IMR-90 (cell line): ENCODE data around the gene DHX38. TPM values are rescaled to one million over a fixed set of nuclear protein-coding genes. Genes with fewer than 3 reads are reported as not detected.

ENCODE experiments used
- ATAC-seq: fragments of 200-7000 bp; cut with Tn5 transposase; 2 replicates; pipeline ENCODE4 v1.9.1; 2020; ENCODE audit warnings: low read depth, mild to moderate bottlenecking, moderate library complexity
- BruUV-seq: library from RNA; stranded (reverse); fragments of 400-500 nt; replicated peaks from 2 replicates; lab custom pipeline; 2021; lab: Mats Ljungman, UMichigan
- CTCF ChIA-PET: fragments of 300-600 bp; formaldehyde crosslinking; extraction: SDS; loops from one replicate; lab custom pipeline; 2021; ENCODE audit warnings: antibody characterized with exemption; lab: Yijun Ruan, JAX
- POLR2A ChIA-PET: fragments of 300-600 bp; sonication (Branson Sonifier 250); formaldehyde crosslinking; loops from one replicate; lab custom pipeline; 2022; ENCODE audit warnings: antibody characterized with exemption; ENCODE audit not compliant: unreplicated experiment; lab: Charles Lee
- DNase-seq: peaks from one replicate; pipeline ENCODE4 v3.0.0; 2013
- H2AFZ ChIP-seq: replicated peaks from 2 replicates; pipeline ENCODE3; 2013; ENCODE audit warnings: low read length, mild to moderate bottlenecking; ENCODE audit not compliant: poor library complexity
- H2AK5ac ChIP-seq: 2 replicates; pipeline ENCODE4 v1.6.1; 2013; ENCODE audit warnings: low read depth, low read length, inconsistent platforms
- H2AK9ac ChIP-seq: replicated peaks from 2 replicates; pipeline ENCODE3; 2013; ENCODE audit warnings: mild to moderate bottlenecking, low read depth, low read length, moderate library complexity; ENCODE audit not compliant: poor library complexity
- H2BK120ac ChIP-seq: 2 replicates; pipeline ENCODE4 v1.6.1; 2013; ENCODE audit warnings: low read depth, low read length, inconsistent platforms
- H2BK15ac ChIP-seq: 3 replicates; pipeline ENCODE4 v1.6.1; 2013; ENCODE audit warnings: low read depth, low read length, inconsistent platforms
- H2BK20ac ChIP-seq: 2 replicates; pipeline ENCODE4 v1.6.1; 2013; ENCODE audit warnings: low read depth, mild to moderate bottlenecking, inconsistent platforms, low read length, moderate library complexity
- H2BK5ac ChIP-seq: 2 replicates; pipeline ENCODE4 v1.6.1; 2013; ENCODE audit warnings: mild to moderate bottlenecking, low read depth, low read length, inconsistent platforms; ENCODE audit not compliant: poor library complexity, severe bottlenecking
- H3K14ac ChIP-seq: replicated peaks from 2 replicates; pipeline ENCODE4 v1.6.1; 2013; ENCODE audit warnings: low read depth, low read length, inconsistent platforms
- H3K18ac ChIP-seq: 2 replicates; pipeline ENCODE4 v1.6.1; 2013; ENCODE audit warnings: low read depth, low read length, control low read depth
- H3K23ac ChIP-seq: 2 replicates; pipeline ENCODE4 v1.6.1; 2013; ENCODE audit warnings: low read depth, low read length, inconsistent platforms
- H3K27ac ChIP-seq: 2 replicates; pipeline ENCODE4 v1.5.1; 2013; ENCODE audit warnings: mild to moderate bottlenecking, control low read depth, low read length; ENCODE audit not compliant: insufficient read depth
- H3K27me3 ChIP-seq: 2 replicates; pipeline ENCODE4 v1.6.1; 2013; ENCODE audit warnings: low read length; ENCODE audit not compliant: control insufficient read depth, insufficient read depth
- H3K36me3 ChIP-seq: 2 replicates; pipeline ENCODE4 v1.6.1; 2013; ENCODE audit warnings: low read length, mixed read lengths; ENCODE audit not compliant: control insufficient read depth, insufficient read depth
- H3K4ac ChIP-seq: 2 replicates; pipeline ENCODE4 v1.6.1; 2013; ENCODE audit warnings: low read depth, low read length, inconsistent platforms
- H3K4me1 ChIP-seq: 2 replicates; pipeline ENCODE4 v1.6.1; 2013; ENCODE audit warnings: low read length, mixed read lengths; ENCODE audit not compliant: control insufficient read depth, insufficient read depth
- H3K4me2 ChIP-seq: 2 replicates; pipeline ENCODE4 v1.6.1; 2013; ENCODE audit warnings: low read depth, mild to moderate bottlenecking, control low read depth, low read length, moderate library complexity
- H3K4me3 ChIP-seq: 2 replicates; pipeline ENCODE4 v1.5.1; 2013; ENCODE audit warnings: low read depth, mild to moderate bottlenecking, control low read depth, low read length, moderate library complexity; ENCODE audit not compliant: insufficient read depth
- H3K56ac ChIP-seq: 2 replicates; pipeline ENCODE4 v1.6.1; 2013; ENCODE audit warnings: low read length, inconsistent platforms; ENCODE audit not compliant: insufficient read depth; ENCODE audit errors: extremely low read depth
- H3K79me1 ChIP-seq, 2 experiments: 2 replicates each; pipeline ENCODE4 v1.6.1; 2013; ENCODE audit warnings: low read length in 2 of 2, inconsistent platforms in 1 of 2, low read depth in 1 of 2
- H3K9ac ChIP-seq: 2 replicates; pipeline ENCODE4 v1.6.1; 2013; ENCODE audit warnings: low read depth, low read length, control low read depth
- H3K9me1 ChIP-seq: 2 replicates; pipeline ENCODE4 v1.6.1; 2013; ENCODE audit warnings: low read length, inconsistent platforms; ENCODE audit not compliant: insufficient read depth
- H3K9me3 ChIP-seq: 2 replicates; pipeline ENCODE4 v1.6.1; 2013; ENCODE audit warnings: low read length; ENCODE audit not compliant: control insufficient read depth, insufficient read depth
- H4K20me1 ChIP-seq: 2 replicates; pipeline ENCODE4 v1.6.1; 2013; ENCODE audit warnings: low read length, inconsistent platforms; ENCODE audit not compliant: insufficient read depth
- H4K5ac ChIP-seq: 2 replicates; pipeline ENCODE4 v1.6.1; 2013; ENCODE audit warnings: mild to moderate bottlenecking, low read depth, low read length, control low read depth
- H4K8ac ChIP-seq, 2 experiments: 2 replicates each; pipeline ENCODE4 v1.6.1; 2013; ENCODE audit warnings: low read depth in 2 of 2, low read length in 2 of 2, control low read depth in 1 of 2, inconsistent platforms in 1 of 2
- H4K91ac ChIP-seq: 2 replicates; pipeline ENCODE4 v1.6.1; 2013; ENCODE audit warnings: low read depth, low read length, inconsistent platforms; ENCODE audit not compliant: insufficient read depth
- BHLHE40 ChIP-seq: fragments of 150-350 bp; IDR thresholded peaks from 2 replicates; pipeline ENCODE4 v1.6.1; 2016; ENCODE audit warnings: mild to moderate bottlenecking, low read depth, low read length
- CEBPB ChIP-seq: IDR thresholded peaks from 2 replicates; pipeline ENCODE4 v1.6.1; 2012; ENCODE audit warnings: low read depth, low read length, improper control_type of control experiment
- CHD1 ChIP-seq: IDR thresholded peaks from 2 replicates; pipeline ENCODE4 v1.6.1; 2012; ENCODE audit warnings: low read depth, low read length, improper control_type of control experiment
- MAFK ChIP-seq: IDR thresholded peaks from 2 replicates; pipeline ENCODE4 v1.6.1; 2012; ENCODE audit warnings: low read depth, low read length, improper control_type of control experiment
- MAZ ChIP-seq: IDR thresholded peaks from 2 replicates; pipeline ENCODE4 v1.6.1; 2012; ENCODE audit warnings: low read depth, mild to moderate bottlenecking, low read length, improper control_type of control experiment, moderate library complexity, borderline replicate concordance
- MXI1 ChIP-seq: IDR thresholded peaks from 2 replicates; pipeline ENCODE4 v1.6.1; 2012; ENCODE audit warnings: low read depth, mild to moderate bottlenecking, low read length, moderate library complexity, borderline replicate concordance
- NFE2L2 ChIP-seq: fragments of 150-350 bp; IDR thresholded peaks from 2 replicates; pipeline ENCODE4 v1.6.1; 2016; ENCODE audit warnings: low read depth, mild to moderate bottlenecking, low read length
- POLR2A ChIP-seq: IDR thresholded peaks from 2 replicates; pipeline ENCODE4 v1.6.1; 2012; ENCODE audit warnings: mild to moderate bottlenecking, low read depth, low read length
- RAD21 ChIP-seq: IDR thresholded peaks from 2 replicates; pipeline ENCODE4 v1.6.1; 2012; ENCODE audit warnings: low read length, improper control_type of control experiment
- RCOR1 ChIP-seq: IDR thresholded peaks from 2 replicates; pipeline ENCODE4 v1.6.1; 2012; ENCODE audit warnings: mild to moderate bottlenecking, low read length, improper control_type of control experiment; ENCODE audit not compliant: insufficient replicate concordance
- RFX5 ChIP-seq: IDR thresholded peaks from 2 replicates; pipeline ENCODE4 v1.8.0; 2012; ENCODE audit warnings: low read depth, mild to moderate bottlenecking, low read length, moderate library complexity
- SMC3 ChIP-seq: fragments of 150-350 bp; IDR thresholded peaks from 2 replicates; pipeline ENCODE4 v1.6.1; 2016; ENCODE audit warnings: low read depth, mild to moderate bottlenecking, antibody characterized with exemption, low read length, moderate library complexity
- WGBS, 2 experiments: methylation state at CpG; one replicate each; pipeline versions ENCODE4 v1.1.5 to v1.1.7; 2013; ENCODE audit warnings: missing lambda C conversion rate in 2 of 2; ENCODE audit not compliant: insufficient read length in 1 of 2; ENCODE audit errors: extremely low coverage in 2 of 2; 5-methylcytosine and 5-hydroxymethylcytosine counted together
- dilution Hi-C: fragments of 300-500 bp; cut with HindIII; formaldehyde crosslinking; loops from one replicate; pipeline ENCODE4 v1.14.3; 2018; ENCODE audit warnings: low sequenced_read_pairs; ENCODE audit not compliant: unreplicated experiment
- in situ Hi-C: fragments of 300-500 bp; cut with MboI; formaldehyde crosslinking; loops from 3 replicates; pipeline ENCODE4 v1.14.3; 2019; ENCODE audit warnings: low sequenced_read_pairs, inconsistent platforms, mixed read lengths
- intact Hi-C: fragments of 100-400 bp; cut with micrococcal nuclease; formaldehyde crosslinking; loops from 2 replicates; pipeline ENCODE4 v1.10.0; 2022
- polyA plus RNA-seq, 3 experiments: library from polyadenylated mRNA; depleted of rRNA; stranded (reverse); fragments of >200 nt; gene quantifications; 2 replicates each; pipeline ENCODE4 v1.2.3, GENCODE V29; 2012; ENCODE audit warnings: low replicate concordance in 1 of 3
- total RNA-seq: library from RNA; depleted of rRNA; stranded (reverse); fragments of >200 nt; gene quantifications from 2 replicates; pipeline ENCODE4 v1.2.3, GENCODE V29; 2012
- TF ChIP-seq, protein P1 (sequence below): conservative IDR thresholded peaks from 2 replicates; pipeline ENCODE4 v1.5.1; 2012; ENCODE audit warnings: mild to moderate bottlenecking, low read depth, low read length, improper control_type of control experiment
- TF ChIP-seq, protein P2 (sequence below): fragments of 150-350 bp; IDR thresholded peaks from 2 replicates; pipeline ENCODE4 v1.6.1; 2017; ENCODE audit warnings: mild to moderate bottlenecking, antibody characterized with exemption, low read length, low read depth

DHX38 gene
- total and polyA plus RNA-seq, 2 of the 4 experiments (the other 2 are of a cell fraction) = 45.4 to 49.6 TPM

DNA sequence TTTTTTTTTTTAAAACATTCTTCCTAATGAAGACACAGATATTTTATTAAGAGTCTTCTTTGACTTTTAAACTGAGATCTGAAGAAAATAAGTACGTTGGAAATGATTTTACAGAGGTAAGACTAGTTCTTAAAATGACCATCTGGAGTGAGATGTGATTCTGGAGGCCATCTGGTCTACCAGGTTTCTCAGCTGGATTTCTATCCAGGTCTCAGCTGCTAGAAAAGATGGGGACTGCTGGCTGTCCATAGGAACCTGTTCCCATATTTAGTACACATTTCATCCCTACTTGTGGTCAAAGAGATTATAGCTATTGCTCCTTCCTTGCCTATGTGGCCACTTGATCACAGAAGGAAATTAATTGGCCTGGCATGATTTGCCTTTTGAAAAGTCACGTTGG, 66.2 kb downstream of the DHX38 start:
- H2AFZ ChIP-seq = no peak overlapping the region
- in situ Hi-C loops (no loop called here), dilution Hi-C loops (no loop called here), intact Hi-C loops (no loop called here)
- no peak overlapping the region for H3K4me2 ChIP-seq
- H3K14ac ChIP-seq = no peak overlapping the region
- H3K27ac ChIP-seq = no peak overlapping the region
- H4K8ac ChIP-seq = no peak overlapping the region
- no peak overlapping the region for H3K4ac ChIP-seq
- H2BK20ac ChIP-seq = no peak overlapping the region
- no peak overlapping the region for H3K9ac ChIP-seq
- CTCF ChIA-PET = no interaction called here
- H2BK5ac ChIP-seq = no peak overlapping the region
- POLR2A ChIA-PET = no interaction called here
- no peaks in the 10 kb centered on the region for H3K27me3 ChIP-seq
- H3K4me1 ChIP-seq = no peaks in the 10 kb centered on the region
- H3K4me3 ChIP-seq = no peak overlapping the region
- no peaks in the 10 kb centered on the region for H3K36me3 ChIP-seq
- H4K20me1 ChIP-seq = no peaks in the 10 kb centered on the region
- H4K91ac ChIP-seq = no peak overlapping the region
- H3K23ac ChIP-seq = no peak overlapping the region
- no peak overlapping the region for H2BK15ac ChIP-seq
- no peak overlapping the region for H2AK5ac ChIP-seq
- no peak overlapping the region for H3K56ac ChIP-seq
- no peak overlapping the region for H2AK9ac ChIP-seq
- no peaks in the 10 kb centered on the region for H3K79me1 ChIP-seq
- no peaks in the 10 kb centered on the region for H3K9me3 ChIP-seq
- H4K5ac ChIP-seq = no peak overlapping the region
- WGBS, 2 experiments = no CpG with 5 or more reads among the region's 2 CpGs
- no TSS peak for BruUV-seq
- ATAC-seq (no peak), DNase-seq (no peak)
- no peak overlapping the region for H3K18ac ChIP-seq
- no peak for TF ChIP-seq POLR2A
- TF ChIP-seq MXI1 = no peak
- no peak for TF ChIP-seq RCOR1
- no peak for TF ChIP-seq BHLHE40
- TF ChIP-seq, protein P1, sequence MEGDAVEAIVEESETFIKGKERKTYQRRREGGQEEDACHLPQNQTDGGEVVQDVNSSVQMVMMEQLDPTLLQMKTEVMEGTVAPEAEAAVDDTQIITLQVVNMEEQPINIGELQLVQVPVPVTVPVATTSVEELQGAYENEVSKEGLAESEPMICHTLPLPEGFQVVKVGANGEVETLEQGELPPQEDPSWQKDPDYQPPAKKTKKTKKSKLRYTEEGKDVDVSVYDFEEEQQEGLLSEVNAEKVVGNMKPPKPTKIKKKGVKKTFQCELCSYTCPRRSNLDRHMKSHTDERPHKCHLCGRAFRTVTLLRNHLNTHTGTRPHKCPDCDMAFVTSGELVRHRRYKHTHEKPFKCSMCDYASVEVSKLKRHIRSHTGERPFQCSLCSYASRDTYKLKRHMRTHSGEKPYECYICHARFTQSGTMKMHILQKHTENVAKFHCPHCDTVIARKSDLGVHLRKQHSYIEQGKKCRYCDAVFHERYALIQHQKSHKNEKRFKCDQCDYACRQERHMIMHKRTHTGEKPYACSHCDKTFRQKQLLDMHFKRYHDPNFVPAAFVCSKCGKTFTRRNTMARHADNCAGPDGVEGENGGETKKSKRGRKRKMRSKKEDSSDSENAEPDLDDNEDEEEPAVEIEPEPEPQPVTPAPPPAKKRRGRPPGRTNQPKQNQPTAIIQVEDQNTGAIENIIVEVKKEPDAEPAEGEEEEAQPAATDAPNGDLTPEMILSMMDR = no peak
- no peak for TF ChIP-seq RAD21
- TF ChIP-seq RFX5 = no peak
- no peak for TF ChIP-seq NFE2L2
- no peak for TF ChIP-seq CHD1
- no peak for TF ChIP-seq MAFK
- no peak for TF ChIP-seq CEBPB
- no peak for TF ChIP-seq MAZ
- no peak for TF ChIP-seq SMC3
- TF ChIP-seq, protein P2, sequence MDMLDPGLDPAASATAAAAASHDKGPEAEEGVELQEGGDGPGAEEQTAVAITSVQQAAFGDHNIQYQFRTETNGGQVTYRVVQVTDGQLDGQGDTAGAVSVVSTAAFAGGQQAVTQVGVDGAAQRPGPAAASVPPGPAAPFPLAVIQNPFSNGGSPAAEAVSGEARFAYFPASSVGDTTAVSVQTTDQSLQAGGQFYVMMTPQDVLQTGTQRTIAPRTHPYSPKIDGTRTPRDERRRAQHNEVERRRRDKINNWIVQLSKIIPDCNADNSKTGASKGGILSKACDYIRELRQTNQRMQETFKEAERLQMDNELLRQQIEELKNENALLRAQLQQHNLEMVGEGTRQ = no peak
- H2BK120ac ChIP-seq = no peak overlapping the region
- H3K9me1 ChIP-seq = no peaks in the 10 kb centered on the region
